HEK293 (cell line): Measurements from ENCODE around the gene NTMT1.

Experiments used
- CTCF ChIA-PET: fragments of 350-600 bp; formaldehyde crosslinking; extraction: SDS; loops from one replicate; lab custom pipeline; 2021; ENCODE audit warnings: antibody characterized with exemption; lab: Yijun Ruan, JAX
- POLR2A ChIA-PET: fragments of 300-600 bp; formaldehyde crosslinking; extraction: SDS; loops from one replicate; lab custom pipeline; 2020; ENCODE audit warnings: antibody characterized with exemption, inconsistent platforms; lab: Yijun Ruan, JAX
- H3K27ac ChIP-seq: fragments of 200-500 bp; sonication (Bioruptor generic); 2 replicates; pipeline ENCODE4 v1.5.1; 2014; ENCODE audit warnings: low read depth, low read length, control low read depth, inconsistent platforms; ENCODE audit errors: extremely low read depth
- H3K36me3 ChIP-seq, 2 experiments: fragments of 200-500 bp in 1 of 2; sonication (Bioruptor generic) in 1 of 2; 1 replicate in 1 of 2; 2 replicates in 1 of 2; pipeline ENCODE4 v1.5.1; 2014 to 2017; ENCODE audit warnings: inconsistent platforms in 2 of 2, low read length in 2 of 2; ENCODE audit not compliant: control insufficient read depth in 2 of 2, insufficient read depth in 1 of 2
- H3K4me1 ChIP-seq: fragments of 200-500 bp; sonication (Bioruptor generic); 2 replicates; pipeline ENCODE4 v1.5.1; 2014; ENCODE audit warnings: mild to moderate bottlenecking, low read length, inconsistent platforms; ENCODE audit not compliant: control insufficient read depth, insufficient read depth
- H3K4me3 ChIP-seq: 2 replicates; pipeline ENCODE4 v1.5.1; 2011; ENCODE audit warnings: low read depth, mild to moderate bottlenecking, control low read depth, low read length, moderate library complexity
- H3K9me3 ChIP-seq: fragments of 200-500 bp; sonication (Bioruptor generic); 2 replicates; pipeline ENCODE4 v1.5.1; 2014; ENCODE audit warnings: low read depth, low read length, inconsistent platforms; ENCODE audit not compliant: control insufficient read depth, insufficient read depth
- EGR2 ChIP-seq: fragments of 450-650 bp; formaldehyde crosslinking; IDR thresholded peaks from 2 replicates; pipeline ENCODE4 v1.5.1; 2016; ENCODE audit warnings: low read depth, missing biosample characterization, missing genetic modification characterization
- GLIS1 ChIP-seq: fragments of 450-650 bp; formaldehyde crosslinking; IDR thresholded peaks from 2 replicates; pipeline ENCODE4 v1.5.1; 2016; ENCODE audit warnings: missing biosample characterization, missing genetic modification characterization
- GLIS2 ChIP-seq: fragments of 450-650 bp; formaldehyde crosslinking; IDR thresholded peaks from 2 replicates; pipeline ENCODE4 v1.5.1; 2016; ENCODE audit warnings: missing biosample characterization, missing genetic modification characterization
- HIC1 ChIP-seq: fragments of 450-650 bp; formaldehyde crosslinking; IDR thresholded peaks from 2 replicates; pipeline ENCODE4 v1.5.1; 2016; ENCODE audit warnings: missing biosample characterization, missing genetic modification characterization
- KLF1 ChIP-seq: fragments of 450-650 bp; formaldehyde crosslinking; IDR thresholded peaks from 2 replicates; pipeline ENCODE4 v1.5.1; 2016; ENCODE audit warnings: missing biosample characterization, missing genetic modification characterization
- OVOL3 ChIP-seq: fragments of 450-650 bp; formaldehyde crosslinking; IDR thresholded peaks from 2 replicates; pipeline ENCODE4 v1.5.1; 2016; ENCODE audit warnings: missing biosample characterization, missing genetic modification characterization
- PATZ1 ChIP-seq: fragments of 450-650 bp; formaldehyde crosslinking; IDR thresholded peaks from 2 replicates; pipeline ENCODE4 v1.5.1; 2016; ENCODE audit warnings: missing biosample characterization, missing genetic modification characterization
- PBX3 ChIP-seq: sonication (generic); formaldehyde crosslinking; IDR thresholded peaks from 2 replicates; pipeline ENCODE4 v1.8.1; 2022; ENCODE audit warnings: mild to moderate bottlenecking, moderate library complexity, missing genetic modification reagents
- PRDM1 ChIP-seq: fragments of 450-650 bp; formaldehyde crosslinking; IDR thresholded peaks from 2 replicates; pipeline ENCODE4; 2016; ENCODE audit warnings: missing biosample characterization, missing genetic modification characterization
- REPIN1 ChIP-seq: fragments of 450-650 bp; formaldehyde crosslinking; IDR thresholded peaks from 2 replicates; pipeline ENCODE4 v1.5.1; 2017; ENCODE audit warnings: missing biosample characterization, missing genetic modification characterization, low read depth
- SP7 ChIP-seq: fragments of 450-650 bp; formaldehyde crosslinking; IDR thresholded peaks from 2 replicates; pipeline ENCODE4 v1.5.1; 2016; ENCODE audit warnings: missing biosample characterization, missing genetic modification characterization
- ZFHX2 ChIP-seq: fragments of 450-650 bp; formaldehyde crosslinking; conservative IDR thresholded peaks from 2 replicates; pipeline ENCODE4 v1.5.1; 2016; ENCODE audit warnings: missing biosample characterization, missing genetic modification characterization
- ZIC2 ChIP-seq: fragments of 450-650 bp; formaldehyde crosslinking; IDR thresholded peaks from 2 replicates; pipeline ENCODE4 v1.5.1; 2016; ENCODE audit warnings: missing biosample characterization, missing genetic modification characterization
- ZNF138 ChIP-seq: fragments of 450-650 bp; formaldehyde crosslinking; IDR thresholded peaks from 2 replicates; pipeline ENCODE4 v1.5.1; 2016; ENCODE audit warnings: missing biosample characterization, missing genetic modification characterization, borderline replicate concordance
- ZNF157 ChIP-seq: fragments of 450-650 bp; formaldehyde crosslinking; IDR thresholded peaks from 2 replicates; pipeline ENCODE4 v1.5.1; 2016; ENCODE audit warnings: missing biosample characterization, missing genetic modification characterization
- ZNF24 ChIP-seq: fragments of 450-650 bp; formaldehyde crosslinking; IDR thresholded peaks from 2 replicates; pipeline ENCODE4 v1.5.1; 2016; ENCODE audit warnings: missing biosample characterization, missing genetic modification characterization
- ZNF292 ChIP-seq: fragments of 450-650 bp; formaldehyde crosslinking; IDR thresholded peaks from 2 replicates; pipeline ENCODE4 v1.5.1; 2016; ENCODE audit warnings: low read depth, missing biosample characterization, missing genetic modification characterization, borderline replicate concordance
- ZNF341 ChIP-seq: fragments of 450-650 bp; formaldehyde crosslinking; IDR thresholded peaks from 2 replicates; pipeline ENCODE4; 2016; ENCODE audit warnings: low read depth, missing biosample characterization, missing genetic modification characterization
- ZNF391 ChIP-seq: fragments of 450-650 bp; formaldehyde crosslinking; IDR thresholded peaks from 2 replicates; pipeline ENCODE4 v1.5.1; 2016; ENCODE audit warnings: low read depth, missing biosample characterization, missing genetic modification characterization, borderline replicate concordance
- ZNF433 ChIP-seq: fragments of 450-650 bp; formaldehyde crosslinking; IDR thresholded peaks from 2 replicates; pipeline ENCODE4 v1.5.1; 2016; ENCODE audit warnings: missing biosample characterization, missing genetic modification characterization, low read depth
- ZNF473 ChIP-seq: fragments of 450-650 bp; formaldehyde crosslinking; IDR thresholded peaks from 2 replicates; pipeline ENCODE4 v1.5.1; 2017; ENCODE audit warnings: missing biosample characterization, missing genetic modification characterization
- ZNF558 ChIP-seq: fragments of 450-650 bp; formaldehyde crosslinking; IDR thresholded peaks from 2 replicates; pipeline ENCODE4 v1.5.1; 2016; ENCODE audit warnings: missing biosample characterization, missing genetic modification characterization
- ZNF677 ChIP-seq: fragments of 450-650 bp; IDR thresholded peaks from 2 replicates; pipeline ENCODE4 v1.5.0; 2018; ENCODE audit warnings: missing biosample characterization, mild to moderate bottlenecking, missing genetic modification characterization, moderate library complexity
- ZNF837 ChIP-seq: fragments of 450-650 bp; formaldehyde crosslinking; IDR thresholded peaks from 2 replicates; pipeline ENCODE4 v1.5.1; 2016; ENCODE audit warnings: missing biosample characterization, missing genetic modification characterization
- ZNF843 ChIP-seq: fragments of 450-650 bp; formaldehyde crosslinking; IDR thresholded peaks from 2 replicates; pipeline ENCODE4 v1.5.1; 2016; ENCODE audit warnings: missing biosample characterization, missing genetic modification characterization
- TF ChIP-seq, protein P1 (sequence below): fragments of 450-650 bp; formaldehyde crosslinking; IDR thresholded peaks from 2 replicates; pipeline ENCODE4 v1.5.1; 2016; ENCODE audit warnings: missing biosample characterization, missing genetic modification characterization, borderline replicate concordance
- TF ChIP-seq, protein P2 (sequence below): fragments of 450-650 bp; formaldehyde crosslinking; IDR thresholded peaks from 2 replicates; pipeline ENCODE4 v1.5.1; 2016; ENCODE audit warnings: missing biosample characterization, missing genetic modification characterization
- TF ChIP-seq, protein P3 (sequence below): fragments of 450-650 bp; IDR thresholded peaks from 2 replicates; pipeline ENCODE4 v1.5.1; 2018; ENCODE audit warnings: missing biosample characterization, missing genetic modification characterization

The NTMT1 gene

DNA sequence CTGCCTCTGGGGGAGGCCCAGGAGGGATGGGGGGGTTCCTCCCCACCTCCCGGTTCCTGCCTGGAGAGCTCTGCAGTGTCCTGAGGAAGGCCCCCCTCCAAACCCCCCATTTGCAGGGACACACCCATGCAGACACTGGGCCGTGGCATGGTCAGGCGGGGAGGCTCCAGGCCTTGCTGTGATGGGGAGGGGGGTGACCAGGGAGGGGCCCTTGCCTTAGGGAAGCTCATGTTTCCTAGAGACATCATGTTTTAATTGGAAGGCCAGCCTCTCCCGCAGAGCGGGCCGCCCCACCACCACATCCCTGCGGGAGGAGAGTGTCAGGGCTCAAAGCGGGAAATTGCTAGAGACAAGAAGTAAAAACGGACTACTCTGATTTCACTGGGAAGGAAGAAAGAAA lies 51.5 kb downstream of the NTMT1 start:
- ChIA-PET CTCF (interaction anchor here (0.5 to 0.6 kb wide), 2 partner anchors 49 to 314 kb away, joined by 4 read pairs; no protein-coding TSS in a partner anchor), POLR2A (interaction anchor here (1.2 kb wide), 1 partner anchor 19 kb away, joined by 5 read pairs; no protein-coding TSS in a partner anchor)
- no peak overlapping the region for H3K27ac ChIP-seq
- no peaks in the 10 kb centered on the region for H3K36me3 ChIP-seq
- H3K4me1 ChIP-seq: no peaks in the 10 kb centered on the region
- H3K4me3 ChIP-seq: no peak overlapping the region
- no peaks in the 10 kb centered on the region for H3K9me3 ChIP-seq
- TF ChIP-seq, protein P1, sequence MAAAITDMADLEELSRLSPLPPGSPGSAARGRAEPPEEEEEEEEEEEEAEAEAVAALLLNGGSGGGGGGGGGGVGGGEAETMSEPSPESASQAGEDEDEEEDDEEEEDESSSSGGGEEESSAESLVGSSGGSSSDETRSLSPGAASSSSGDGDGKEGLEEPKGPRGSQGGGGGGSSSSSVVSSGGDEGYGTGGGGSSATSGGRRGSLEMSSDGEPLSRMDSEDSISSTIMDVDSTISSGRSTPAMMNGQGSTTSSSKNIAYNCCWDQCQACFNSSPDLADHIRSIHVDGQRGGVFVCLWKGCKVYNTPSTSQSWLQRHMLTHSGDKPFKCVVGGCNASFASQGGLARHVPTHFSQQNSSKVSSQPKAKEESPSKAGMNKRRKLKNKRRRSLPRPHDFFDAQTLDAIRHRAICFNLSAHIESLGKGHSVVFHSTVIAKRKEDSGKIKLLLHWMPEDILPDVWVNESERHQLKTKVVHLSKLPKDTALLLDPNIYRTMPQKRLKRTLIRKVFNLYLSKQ (tag by site-specific recombination): no peak
- no peak for TF ChIP-seq ZFHX2
- peak; percentile 83 for TF ChIP-seq KLF1 (tag by site-specific recombination)
- peak; percentile 70 for TF ChIP-seq GLIS1 (tag by site-specific recombination)
- no peak for TF ChIP-seq PBX3 (CRISPR knock-in tag)
- peak; percentile 64 for TF ChIP-seq ZIC2 (tag by site-specific recombination)
- peak; percentile 70 for TF ChIP-seq PATZ1 (tag by site-specific recombination)
- TF ChIP-seq PRDM1 (tag by site-specific recombination): 0 out of 2 replicates have a peak, but pooled peaks have one; percentile 21
- TF ChIP-seq SP7 (tag by site-specific recombination): 0 out of 2 replicates have a peak, but pooled peaks have one; percentile 28
- no peak for TF ChIP-seq ZNF558 (tag by site-specific recombination)
- TF ChIP-seq ZNF292 (tag by site-specific recombination): no peak
- no peak for TF ChIP-seq ZNF391 (tag by site-specific recombination)
- TF ChIP-seq GLIS2: peak; percentile 60; the same call in 1 of the 2 replicates
- TF ChIP-seq ZNF843 (tag by site-specific recombination): no peak
- no peak for TF ChIP-seq ZNF138 (tag by site-specific recombination)
- TF ChIP-seq, protein P2, sequence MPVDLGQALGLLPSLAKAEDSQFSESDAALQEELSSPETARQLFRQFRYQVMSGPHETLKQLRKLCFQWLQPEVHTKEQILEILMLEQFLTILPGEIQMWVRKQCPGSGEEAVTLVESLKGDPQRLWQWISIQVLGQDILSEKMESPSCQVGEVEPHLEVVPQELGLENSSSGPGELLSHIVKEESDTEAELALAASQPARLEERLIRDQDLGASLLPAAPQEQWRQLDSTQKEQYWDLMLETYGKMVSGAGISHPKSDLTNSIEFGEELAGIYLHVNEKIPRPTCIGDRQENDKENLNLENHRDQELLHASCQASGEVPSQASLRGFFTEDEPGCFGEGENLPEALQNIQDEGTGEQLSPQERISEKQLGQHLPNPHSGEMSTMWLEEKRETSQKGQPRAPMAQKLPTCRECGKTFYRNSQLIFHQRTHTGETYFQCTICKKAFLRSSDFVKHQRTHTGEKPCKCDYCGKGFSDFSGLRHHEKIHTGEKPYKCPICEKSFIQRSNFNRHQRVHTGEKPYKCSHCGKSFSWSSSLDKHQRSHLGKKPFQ (tag by site-specific recombination): no peak
- no peak for TF ChIP-seq EGR2 (tag by site-specific recombination)
- no peak for TF ChIP-seq HIC1 (tag by site-specific recombination)
- TF ChIP-seq ZNF837 (tag by site-specific recombination): no peak
- no peak for TF ChIP-seq OVOL3
- TF ChIP-seq REPIN1 (tag by site-specific recombination): no peak
- TF ChIP-seq, protein P3, sequence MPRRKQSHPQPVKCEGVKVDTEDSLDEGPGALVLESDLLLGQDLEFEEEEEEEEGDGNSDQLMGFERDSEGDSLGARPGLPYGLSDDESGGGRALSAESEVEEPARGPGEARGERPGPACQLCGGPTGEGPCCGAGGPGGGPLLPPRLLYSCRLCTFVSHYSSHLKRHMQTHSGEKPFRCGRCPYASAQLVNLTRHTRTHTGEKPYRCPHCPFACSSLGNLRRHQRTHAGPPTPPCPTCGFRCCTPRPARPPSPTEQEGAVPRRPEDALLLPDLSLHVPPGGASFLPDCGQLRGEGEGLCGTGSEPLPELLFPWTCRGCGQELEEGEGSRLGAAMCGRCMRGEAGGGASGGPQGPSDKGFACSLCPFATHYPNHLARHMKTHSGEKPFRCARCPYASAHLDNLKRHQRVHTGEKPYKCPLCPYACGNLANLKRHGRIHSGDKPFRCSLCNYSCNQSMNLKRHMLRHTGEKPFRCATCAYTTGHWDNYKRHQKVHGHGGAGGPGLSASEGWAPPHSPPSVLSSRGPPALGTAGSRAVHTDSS: no peak
- TF ChIP-seq ZNF157 (tag by site-specific recombination): no peak
- no peak for TF ChIP-seq ZNF341 (tag by site-specific recombination)
- no peak for TF ChIP-seq ZNF24 (tag by site-specific recombination)
- TF ChIP-seq ZNF473 (tag by site-specific recombination): no peak
- TF ChIP-seq ZNF433: no peak
- no peak for TF ChIP-seq ZNF677 (tag by site-specific recombination)
